GM12878 (cell line): ENCODE results near the gene ODF2L.

Source experiments
- CBX3 ChIP-seq: fragments of 200-600 bp; sonication (generic); IDR thresholded peaks from 2 replicates; pipeline ENCODE4 v1.6.1; 2016; ENCODE audit warnings: low read depth, borderline replicate concordance
- CHD2 ChIP-seq: IDR thresholded peaks from 2 replicates; pipeline ENCODE4 v1.6.1; 2011; ENCODE audit warnings: low read depth, low read length, improper control_type of control experiment, borderline replicate concordance
- EZH2 ChIP-seq: IDR thresholded peaks from 2 replicates; pipeline ENCODE4 v1.6.1; 2012; ENCODE audit warnings: low read depth, mild to moderate bottlenecking, control low read depth, inconsistent platforms, low read length, borderline replicate concordance; ENCODE audit not compliant: control insufficient read depth
- FOXK2 ChIP-seq: fragments of 450-650 bp; IDR thresholded peaks from 2 replicates; pipeline ENCODE4 v1.6.1; 2017; ENCODE audit warnings: mild to moderate bottlenecking, moderate library complexity
- GATAD2B ChIP-seq: fragments of 450-650 bp; conservative IDR thresholded peaks from 2 replicates; pipeline ENCODE4 v1.6.1; 2017; ENCODE audit warnings: low read depth, mild to moderate bottlenecking, moderate library complexity
- HDAC2 ChIP-seq: fragments of 200-600 bp; sonication (generic); IDR thresholded peaks from 2 replicates; pipeline ENCODE4 v1.6.1; 2017
- NFIC ChIP-seq: IDR thresholded peaks from 2 replicates; pipeline ENCODE4 v1.6.1; 2012; ENCODE audit warnings: low read depth, mild to moderate bottlenecking, inconsistent platforms, low read length, moderate library complexity
- POLR2A ChIP-seq: IDR thresholded peaks from 2 replicates; pipeline ENCODE4 v1.6.1; 2011; ENCODE audit warnings: low read depth, mild to moderate bottlenecking, low read length
- SP1 ChIP-seq: IDR thresholded peaks from one replicate; pipeline ENCODE4 v1.6.1; 2011; ENCODE audit warnings: low read depth, low read length
- SRF ChIP-seq, 2 experiments: IDR thresholded peaks; 2 replicates each; pipeline ENCODE4 v1.6.1; 2011; ENCODE audit warnings: low read depth in 2 of 2, low read length in 2 of 2, mild to moderate bottlenecking in 1 of 2, moderate library complexity in 1 of 2

DNA sequence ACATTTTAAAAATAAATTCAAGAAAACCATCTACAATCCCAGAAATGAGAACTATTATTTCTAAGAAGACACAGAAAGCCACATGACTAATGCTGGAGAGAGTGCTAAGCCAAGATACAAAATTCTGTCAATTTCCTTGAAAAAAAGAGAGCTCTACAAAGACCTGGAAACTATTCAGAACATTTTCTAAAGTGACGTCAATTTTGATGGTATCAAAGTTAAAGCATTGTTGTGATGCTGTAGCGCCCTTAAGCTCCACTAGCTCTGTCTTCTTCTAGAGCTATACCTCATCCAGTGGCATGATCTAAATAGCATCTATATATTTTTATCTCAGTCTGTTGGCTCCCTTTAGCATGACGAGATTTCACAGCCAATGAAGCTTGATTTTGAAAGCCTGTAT, 73.9 kb downstream of the ODF2L start:
- TF ChIP-seq NFIC (no peak), SP1 (no peak), EZH2 (no peak), FOXK2 (no peak), SRF (IDR thresholded peaks at IDR 0.05; ENCODE audit: low read depth in 2 of 2, low read length in 2 of 2) (no peak), CHD2 (no peak), HDAC2 (no peak), GATAD2B (no peak), CBX3 (no peak), POLR2A (no peak)
